Heart left ventricle (tissue), 16 donors: Measurements from ENCODE around the gene FRMD1. TPM values are rescaled to one million over a fixed set of nuclear protein-coding genes. Genes with fewer than 3 reads are reported as not detected.

Source experiments
- ATAC-seq, 4 donors: fragments of 200-7000 bp; cut with Tn5 transposase; one replicate each; pipeline ENCODE4 v1.9.1; 2020 to 2022; ENCODE audit warnings: moderate library complexity in 4 of 4, mild to moderate bottlenecking in 3 of 4, moderate number of reproducible peaks in 1 of 4
- DNase-seq, 5 donors: peaks; one replicate each; pipeline ENCODE4 v3.0.0-alpha.2; 2020
- H3K27ac ChIP-seq, 12 donors: fragments of 200-600 bp; sonication (generic) in 4 of 12; one replicate each; pipeline versions ENCODE4 v1.5.0 to v1.8.0; 2016 to 2022; ENCODE audit warnings: mild to moderate bottlenecking in 2 of 12
- H3K27me3 ChIP-seq, 9 donors: fragments of 200-600 bp; sonication (generic) in 2 of 9; one replicate each; pipeline versions ENCODE4 v1.5.1 to v1.8.0; 2016 to 2022; ENCODE audit warnings: mild to moderate bottlenecking in 3 of 9
- H3K36me3 ChIP-seq, 9 donors: fragments of 200-600 bp; sonication (generic) in 2 of 9; one replicate each; pipeline versions ENCODE4 v1.5.0 to v1.8.0; 2018 to 2022; ENCODE audit warnings: mild to moderate bottlenecking in 2 of 9
- H3K4me1 ChIP-seq, 12 donors: fragments of 200-600 bp; sonication (generic) in 4 of 12; one replicate each; pipeline versions ENCODE4 v1.5.0 to v1.8.0; 2016 to 2022; ENCODE audit warnings: mild to moderate bottlenecking in 3 of 12
- H3K4me3 ChIP-seq, 12 donors: fragments of 200-600 bp; sonication (generic) in 4 of 12; one replicate each; pipeline versions ENCODE4 v1.5.0 to v1.8.0; 2017 to 2022; ENCODE audit warnings: mild to moderate bottlenecking in 9 of 12, moderate library complexity in 4 of 12
- H3K9me3 ChIP-seq, 12 donors: fragments of 200-600 bp; sonication (generic) in 4 of 12; one replicate each; pipeline versions ENCODE4 v1.5.0 to v1.8.0; 2016 to 2022; ENCODE audit warnings: mild to moderate bottlenecking in 1 of 12
- CTCF ChIP-seq, 12 donors: fragments of 200-600 bp; sonication (generic) in 4 of 12; IDR thresholded peaks; one replicate each; pipeline versions ENCODE4 v1.5.0 to v1.8.0; 2018 to 2022; ENCODE audit warnings: antibody characterized with exemption in 12 of 12, mild to moderate bottlenecking in 5 of 12
- POLR2A ChIP-seq, 2 donors: fragments of 450-650 bp; IDR thresholded peaks; one replicate each; pipeline ENCODE4 v1.6.1; 2017; ENCODE audit warnings: antibody characterized with exemption in 2 of 2, mild to moderate bottlenecking in 2 of 2, moderate library complexity in 2 of 2
- WGBS, 4 donors: extraction: QIAGEN DNeasy Blood & Tissue Kit in 2 of 4; methylation state at CpG; one replicate each; pipeline versions ENCODE4 v1.1.5 to v1.1.7; 2013 to 2018; 5-methylcytosine and 5-hydroxymethylcytosine counted together
- intact Hi-C, 10 donors: fragments of 100-400 bp; cut with DNase I; formaldehyde crosslinking; loops; one replicate each; pipeline versions ENCODE4 v1.11.1 to v1.14.2; 2022
- polyA plus RNA-seq, 2 donors: library from polyadenylated mRNA; stranded (reverse); fragments of 200-250 nt; gene quantifications; one replicate each; pipeline ENCODE4 v1.2.3, GENCODE V29; 2013
- total RNA-seq, 9 donors: library from RNA; depleted of rRNA in 2 of 9; stranded (reverse); fragments of >200 nt in 2 of 9; fragmentation: NEBNext Ultra II Directional in 3 of 9; extraction: Animal tissue kit (Norgen Biotek cat#: 25700) in 3 of 9; gene quantifications; one replicate each; pipeline versions ENCODE4 v1.1.0 to v1.2.4, GENCODE V29; 2016 to 2023
- donor health status: ischemic (EF 13 %, LVEDD 7.1; RV severe dilation, severe dysfunction).
- donor health status: healthy with polysubstance abuse.
- donor health status: DM: no; HTN: yes; CAD: no.
- donor health status: DM: no; HTN: no; CAD: no.
- donor health status: ischemic (EF 25% LVEDD 6.9; RV normal size, moderate dysfunction).
- donor health status: ischemic (EF 25% LVEDD 5.7; RV mildly dilated, moderate dysfunction).
- donor health status: healthy.
- donor health status: DM: yes; HTN: yes; CAD: no.
- donor health status: ischemic (EF 35%, LVEDD 5.7; RV mildly dilated, moderate dysfunction).
- donor health status: nonischemic (EF 11% LVEDD 7.7; RV severe dilation, severe dysfunction).
- donor health status: DM: yes; HTN: yes; CAD: no.
- donor health status: PGD.
- donor health status: ischemic (EF 29% LVEDD 5.4; RV normal size, mild dysfunction).
- donor health status: nonischemic (EF 23%, LVEDD 6.1; RV moderate dilation, normal function).

Gene FRMD1
- total and polyA plus RNA-seq, 11 donors: 0.04 to 0.50 (median 0.14) TPM; not detected in 7

GRCh38 chr6:168098431-168098861 lies 19.4 kb upstream of the FRMD1 start:
- Histone ChIP-seq H3K4me1 (peaks cover 0 to 25% (median 3%) of the 10 kb centered on the region in 12 donors), H3K36me3 (no peaks in the 10 kb centered on the region), H3K27ac (peak overlapping the region in 2 of 12 donors; percentile 55 to 68), H3K4me3 (no peak overlapping the region), H3K27me3 (peaks cover 18 to 52% (median 22%) of the 10 kb centered on the region in 9 donors), H3K9me3 (no peaks in the 10 kb centered on the region)
- intact Hi-C loops: no loop called here
- ATAC-seq (no peak), DNase-seq (peak in 2 of 5 donors; percentile 19 to 57)
- TF ChIP-seq POLR2A (IDR thresholded peaks at IDR 0.05) (no peak), CTCF (IDR thresholded peaks at IDR 0.05) (no peak)
- WGBS, 4 donors: 91 to 96% (median 93%) methylated on average over 8 to 13 of the region's 13 CpGs

- TF ChIP-seq CTCF (IDR thresholded peaks at IDR 0.05) (no peak), POLR2A (IDR thresholded peaks at IDR 0.05) (no peak)
- intact Hi-C loops: no loop called here
- DNase-seq (peak; percentile 54 to 79 (median 78)), ATAC-seq (peak; percentile 87 to 90 (median 90))
- WGBS, 4 donors: 48 to 69% (median 58%) methylated on average over 19 to 22 of the region's 22 CpGs
- Histone ChIP-seq H3K9me3 (no peaks in the 10 kb centered on the region), H3K27ac (peak overlapping the region in 6 of 12 donors; percentile 10 to 68 (median 28)), H3K36me3 (no peaks in the 10 kb centered on the region), H3K27me3 (peaks cover 18 to 48% (median 21%) of the 10 kb centered on the region in 9 donors), H3K4me3 (no peak overlapping the region), H3K4me1 (peaks cover 0 to 25% (median 3%) of the 10 kb centered on the region in 12 donors)
These were observed 18.8 kb upstream of the FRMD1 start for GRCh38 chr6:168097621-168098430.

- DNase-seq (peak in 1 of 5 donors; percentile 25), ATAC-seq (peak in 2 of 4 donors; percentile 2 to 4)
- Histone ChIP-seq H3K9me3 (no peaks in the 10 kb centered on the region), H3K4me1 (peaks cover 0 to 24% (median 3%) of the 10 kb centered on the region in 12 donors), H3K36me3 (no peaks in the 10 kb centered on the region), H3K27ac (peak overlapping the region in 6 of 12 donors; percentile 10 to 68 (median 28)), H3K27me3 (peaks cover 16 to 42% (median 21%) of the 10 kb centered on the region in 9 donors), H3K4me3 (no peak overlapping the region)
- TF ChIP-seq CTCF (IDR thresholded peaks at IDR 0.05) (no peak), POLR2A (IDR thresholded peaks at IDR 0.05) (no peak)
- intact Hi-C loops: no loop called here
- 89 to 97% (median 94%) methylated on average over 7 to 10 of the region's 10 CpGs for WGBS, 4 donors
These were observed 18.2 kb upstream of the FRMD1 start for GRCh38 chr6:168097221-168097620.

- H3K4me1 ChIP-seq: peaks cover 0 to 15% (median 2%) of the 10 kb centered on the region in 12 donors
- TF ChIP-seq POLR2A (IDR thresholded peaks at IDR 0.05) (no peak), CTCF (IDR thresholded peaks at IDR 0.05) (no peak)
- H3K4me3 ChIP-seq: no peak overlapping the region
- WGBS, 4 donors: 81 to 87% (median 84%) methylated on average over 6 to 13 of the region's 13 CpGs
- DNase-seq: peak in 2 of 5 donors; percentile 13 to 28
- H3K36me3 ChIP-seq: no peaks in the 10 kb centered on the region
- ATAC-seq: no peak
- H3K27ac ChIP-seq: no peak overlapping the region
- peaks cover 8 to 33% (median 14%) of the 10 kb centered on the region in 9 donors for H3K27me3 ChIP-seq
- intact Hi-C loops: no loop called here
- H3K9me3 ChIP-seq: no peaks in the 10 kb centered on the region
These were observed 17.3 kb upstream of the FRMD1 start for GRCh38 chr6:168096271-168096764.
